GM18909 (cell line): ENCODE results near the gene C9orf153.
"Not testable (repeated sequence)": the region's sequence is repeated elsewhere in the genome, so short reads cannot be mapped to it uniquely, and the experiment has no call there.

Experiments used
- ATAC-seq: cut with Tn5 transposase; IDR thresholded peaks from one replicate; pipeline ENCODE4 v1.9.1; 2021; ENCODE audit warnings: mild to moderate bottlenecking; ENCODE audit not compliant: unreplicated experiment, poor library complexity

The C9orf153 gene

DNA sequence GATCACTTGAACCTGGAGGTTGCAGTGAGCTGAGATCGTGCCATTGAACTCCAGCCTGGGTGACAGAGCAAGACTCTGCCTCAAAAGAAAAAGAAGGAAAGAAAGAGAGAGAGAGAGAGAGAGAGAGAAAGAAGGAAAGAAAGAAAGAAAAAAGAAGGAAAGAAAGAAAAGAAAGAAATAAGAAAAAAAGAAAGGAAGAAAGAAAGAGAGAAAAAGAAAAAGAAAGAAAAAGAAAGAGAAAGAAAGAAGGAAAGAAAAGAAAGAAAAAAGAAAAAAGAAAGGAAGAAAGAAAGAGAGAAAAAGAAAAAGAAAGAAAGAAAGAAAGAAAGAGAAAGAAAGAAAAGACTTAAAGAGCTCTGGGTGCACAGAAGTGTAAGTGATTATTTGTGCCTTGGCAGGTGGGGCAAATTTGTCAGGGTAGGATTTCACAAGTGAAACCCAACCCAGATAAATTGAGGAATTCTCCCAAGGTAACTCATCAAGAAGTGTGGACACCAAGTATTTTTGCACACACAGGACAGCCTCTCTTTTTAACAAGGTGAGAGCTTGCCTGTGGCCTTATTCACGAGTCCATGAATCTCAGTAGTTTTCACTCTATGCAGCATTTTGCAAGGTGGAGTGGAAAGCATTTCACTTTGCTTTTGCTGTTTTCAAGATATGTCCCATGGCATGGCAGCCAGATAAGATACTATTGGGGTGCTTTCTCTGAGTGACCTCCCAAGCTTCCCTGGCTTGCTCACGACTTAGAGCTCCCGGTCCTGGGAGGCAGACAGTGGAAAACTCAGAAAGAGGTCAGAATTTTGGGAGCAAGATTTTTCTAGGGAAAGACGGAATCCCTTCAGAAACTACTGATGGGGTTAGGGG, 57.8 kb downstream of the C9orf153 start:
- no peak for ATAC-seq

DNA sequence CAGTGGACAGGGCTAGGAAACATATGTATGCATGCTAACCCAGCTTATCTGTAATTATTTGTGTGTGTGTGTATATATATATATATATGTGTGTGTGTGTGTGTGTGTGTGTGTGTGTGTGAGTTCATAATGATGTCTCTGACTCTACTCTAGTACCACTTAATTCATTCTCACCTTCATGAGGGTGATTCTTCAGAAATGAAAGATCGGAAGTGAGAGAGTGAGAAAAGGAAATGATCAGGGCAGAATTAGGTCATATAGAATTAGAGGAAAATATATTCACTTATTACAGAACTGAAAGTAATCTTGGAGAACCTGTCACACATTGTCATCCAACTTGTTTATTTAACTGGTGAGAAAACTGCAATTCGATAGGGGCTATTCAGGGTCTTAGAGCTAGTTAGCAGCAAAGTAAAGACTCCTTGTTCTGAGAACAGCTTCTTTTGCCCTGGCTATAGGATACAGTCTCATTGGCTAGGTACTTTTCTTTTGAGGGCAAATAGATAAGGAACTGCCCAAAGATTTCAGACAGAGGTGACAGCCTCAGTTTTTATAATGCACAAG, 58.8 kb downstream of the C9orf153 start:
- no peak for ATAC-seq

DNA sequence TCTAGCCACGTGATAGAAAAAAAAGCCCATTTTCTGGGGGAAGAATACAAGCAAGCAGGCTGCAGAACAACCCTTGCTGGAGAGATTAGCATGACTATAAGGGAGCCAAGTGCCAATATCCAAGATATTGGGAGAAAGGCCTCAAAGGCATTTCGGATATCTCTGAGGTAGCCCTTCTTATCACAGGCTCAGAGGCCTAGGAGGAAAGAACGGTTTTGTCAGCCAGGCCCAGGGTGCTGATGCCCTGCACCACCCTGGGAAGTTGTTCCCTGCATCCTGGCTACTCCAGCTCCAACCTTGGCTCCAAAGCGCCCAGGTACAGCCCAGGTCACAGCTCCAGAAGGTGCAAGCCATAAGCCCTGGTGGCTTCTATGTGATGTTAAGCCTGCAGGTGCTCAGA, 66.4 kb downstream of the C9orf153 start:
- ATAC-seq, result no peak

DNA sequence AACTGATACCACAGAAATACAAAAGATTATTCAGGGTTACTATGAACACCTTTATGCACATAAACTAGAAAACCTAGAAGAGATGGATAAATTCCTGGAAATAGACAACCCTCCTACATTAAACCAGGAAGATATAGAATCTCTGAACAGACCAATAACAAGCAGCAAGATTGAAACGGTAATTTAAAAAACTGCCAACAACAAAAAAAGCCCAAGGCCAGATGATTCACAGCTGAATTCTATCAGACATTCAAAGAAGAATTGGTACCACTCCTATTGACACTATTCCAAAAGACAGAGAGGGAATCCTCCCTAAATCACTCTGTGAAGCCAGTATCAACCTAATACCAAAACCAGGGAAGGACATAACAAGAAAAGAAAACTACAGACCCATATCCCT, 68.8 kb downstream of the C9orf153 start:
- ATAC-seq, result not testable (repeated sequence)

DNA sequence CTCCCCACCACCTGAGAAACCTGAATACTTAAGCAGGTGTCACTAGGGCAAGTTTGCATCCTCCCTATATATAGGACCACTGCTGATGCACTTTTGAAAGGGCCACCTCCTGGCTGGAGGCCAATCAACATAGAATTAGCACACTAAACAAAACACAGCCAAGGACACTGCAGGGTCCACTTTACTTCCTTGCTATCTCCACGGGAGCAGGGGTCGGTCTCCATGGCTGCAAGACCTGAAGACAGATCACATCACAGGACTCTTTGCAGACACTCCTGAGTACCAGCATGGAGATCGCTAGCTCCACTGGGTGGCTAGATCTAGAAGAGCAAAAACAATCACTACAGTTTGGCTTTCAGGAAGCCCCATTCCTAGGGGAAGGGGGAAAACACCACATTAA, 72.3 kb downstream of the C9orf153 start:
- no peak for ATAC-seq

DNA sequence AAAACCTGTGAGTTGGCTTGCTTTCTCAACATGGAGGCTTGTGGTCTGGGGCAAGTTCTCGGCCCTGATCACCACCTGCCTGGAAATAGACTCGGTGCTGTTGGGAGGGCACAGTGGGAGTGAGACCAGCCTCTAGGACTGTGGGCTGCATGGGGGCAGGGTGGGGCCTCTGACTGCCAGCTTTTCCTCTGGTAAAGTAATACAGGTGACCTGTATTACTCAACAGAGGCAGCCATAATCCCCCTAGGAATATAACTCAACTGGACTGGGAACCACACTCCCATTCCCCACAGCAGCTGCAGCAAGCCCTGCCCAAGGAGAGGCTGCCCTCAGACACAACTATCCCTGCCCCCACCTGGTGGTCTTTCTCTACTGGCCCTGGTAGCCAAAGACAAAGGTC, 72.8 kb downstream of the C9orf153 start:
- no peak for ATAC-seq

DNA sequence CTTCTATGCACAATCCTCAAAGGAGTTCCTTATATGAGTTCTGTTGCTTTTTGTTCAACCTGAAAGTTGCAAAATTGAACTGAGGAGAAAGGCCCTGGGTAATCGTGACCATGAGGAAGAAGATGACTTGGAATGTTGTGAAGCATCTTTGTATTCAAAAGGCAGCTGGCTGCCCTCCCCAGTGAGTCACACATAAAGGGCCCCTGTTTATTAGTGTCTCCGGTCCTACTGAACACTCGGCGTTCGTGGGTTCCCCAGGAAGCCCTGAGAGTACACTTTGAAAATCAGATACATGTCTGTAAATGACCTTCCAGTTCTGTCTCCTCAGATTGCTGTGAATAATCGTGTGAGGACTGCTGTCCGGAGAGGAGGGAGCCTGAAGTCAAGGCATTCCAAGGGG, 73.6 kb downstream of the C9orf153 start:
- no peak for ATAC-seq

DNA sequence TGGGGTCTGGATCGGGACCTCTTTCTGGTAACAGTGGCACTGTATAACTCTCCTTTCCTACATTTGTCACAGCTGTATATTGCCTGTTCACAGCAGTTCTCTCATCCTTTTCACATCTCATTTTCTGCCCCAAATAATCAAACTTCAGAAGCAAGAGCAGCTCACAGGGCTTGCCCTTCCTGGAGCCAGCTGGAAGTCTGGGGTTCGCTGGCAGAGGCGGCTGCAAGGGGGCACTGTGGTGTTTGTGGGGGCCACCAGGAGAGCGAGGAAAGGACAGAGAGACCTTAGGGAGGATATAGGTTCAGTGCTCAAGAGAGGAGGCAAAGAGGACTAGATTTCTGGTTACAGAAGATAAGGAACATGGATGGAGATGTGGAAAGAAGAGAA, 75.3 kb downstream of the C9orf153 start:
- no peak for ATAC-seq

DNA sequence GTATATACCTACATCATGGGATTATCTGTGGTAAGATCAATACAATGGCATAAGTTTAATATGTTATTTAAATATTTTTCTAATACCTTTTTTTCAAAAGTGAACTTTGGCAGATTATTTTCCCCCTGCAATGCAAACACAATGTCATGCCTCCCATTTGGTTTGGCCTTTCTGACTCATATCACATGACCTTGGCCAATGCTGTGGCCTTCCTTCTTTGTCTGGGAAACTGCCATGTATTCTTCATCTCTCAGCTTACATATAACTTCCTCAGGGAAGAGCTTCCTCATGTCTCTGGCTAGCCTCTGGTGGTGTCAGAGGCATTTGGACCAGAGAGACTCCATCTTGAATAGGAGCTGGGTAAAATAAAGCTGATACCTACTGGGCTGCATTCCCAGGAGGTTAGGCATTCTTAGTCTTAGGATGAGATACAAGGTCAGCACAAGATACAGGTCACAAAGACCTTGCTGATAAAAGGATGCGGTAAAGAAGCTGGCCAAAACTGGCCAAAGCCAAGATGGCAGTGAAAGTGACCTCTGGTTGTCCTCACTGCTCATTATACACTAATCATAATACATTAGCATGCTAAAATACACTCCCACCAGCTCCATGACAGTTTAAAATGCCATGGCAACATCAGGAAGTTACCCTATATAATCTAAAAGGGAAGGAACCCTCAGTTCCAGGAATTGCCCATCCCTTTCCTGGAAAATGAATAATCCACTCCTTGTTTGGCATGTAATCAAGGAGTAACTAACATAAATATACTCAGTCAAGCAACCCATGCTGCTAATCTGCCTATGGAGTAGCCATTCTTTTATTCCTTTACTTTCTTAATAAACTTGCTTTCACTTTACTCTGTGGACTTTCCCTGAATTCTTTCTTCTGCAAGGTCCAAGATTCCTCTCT, 76.0 kb downstream of the C9orf153 start:
- no peak for ATAC-seq

DNA sequence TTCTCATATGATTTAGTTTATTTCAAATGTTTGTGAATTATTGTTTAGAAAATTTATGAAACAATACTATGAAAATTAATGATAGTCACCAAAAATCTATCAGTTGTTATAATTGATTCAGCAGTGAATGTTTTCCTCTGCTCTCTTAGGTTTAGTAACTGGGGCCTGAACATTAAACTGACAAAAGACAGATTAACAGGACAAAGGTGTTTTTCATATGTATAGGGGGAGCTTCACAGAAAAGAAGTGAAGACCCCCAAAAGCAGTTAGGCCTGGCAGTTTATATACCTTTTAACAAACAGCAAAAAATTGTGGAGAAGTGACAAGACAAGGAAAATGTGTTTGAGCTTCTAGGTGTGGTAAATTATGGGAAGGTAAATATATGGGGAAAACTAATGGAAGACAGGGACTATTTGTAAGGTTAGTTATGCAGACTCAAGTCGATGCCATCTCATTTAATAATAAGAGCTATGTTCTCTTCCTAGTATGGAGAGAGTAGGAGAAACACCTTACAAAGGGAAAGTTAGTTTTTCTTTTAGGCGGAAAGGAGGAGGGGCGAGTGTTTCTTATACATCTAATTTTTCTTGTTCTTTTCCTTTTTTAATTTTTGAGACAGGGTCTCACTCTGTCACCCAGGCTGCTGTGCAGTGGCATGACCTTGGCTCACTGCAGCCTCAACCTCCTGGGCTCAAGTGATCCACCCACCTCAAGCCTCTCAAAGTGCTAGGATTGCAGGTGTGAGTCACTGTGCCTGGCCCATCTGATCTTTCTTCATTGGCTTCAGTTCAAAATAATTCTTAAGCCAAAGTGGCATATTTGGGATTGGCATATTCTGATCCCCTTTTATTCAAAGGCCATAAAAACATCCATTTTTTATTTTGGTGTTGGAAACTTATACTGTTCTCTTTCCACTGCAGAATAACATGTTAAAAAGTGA, 77.8 kb downstream of the C9orf153 start:
- ATAC-seq, result no peak

DNA sequence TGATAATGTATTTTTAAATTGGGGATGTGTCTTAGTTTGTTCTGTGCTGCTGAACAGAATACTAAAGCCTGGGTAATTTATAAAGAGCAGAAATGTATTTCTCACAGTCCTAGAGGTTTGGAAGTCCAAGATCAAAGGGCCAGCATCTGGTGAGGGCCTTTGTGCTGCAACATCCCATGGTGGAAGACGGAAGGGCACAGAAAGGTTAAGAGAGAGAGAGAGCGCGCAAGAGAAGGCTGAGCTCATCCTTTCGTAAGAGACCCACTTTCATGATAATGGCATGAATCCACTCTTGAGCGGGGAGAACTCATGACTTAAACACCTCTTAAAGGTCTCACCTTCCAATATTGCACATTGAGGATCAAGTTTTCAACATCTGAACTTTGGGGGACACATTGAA, 81.0 kb downstream of the C9orf153 start:
- no peak for ATAC-seq

DNA sequence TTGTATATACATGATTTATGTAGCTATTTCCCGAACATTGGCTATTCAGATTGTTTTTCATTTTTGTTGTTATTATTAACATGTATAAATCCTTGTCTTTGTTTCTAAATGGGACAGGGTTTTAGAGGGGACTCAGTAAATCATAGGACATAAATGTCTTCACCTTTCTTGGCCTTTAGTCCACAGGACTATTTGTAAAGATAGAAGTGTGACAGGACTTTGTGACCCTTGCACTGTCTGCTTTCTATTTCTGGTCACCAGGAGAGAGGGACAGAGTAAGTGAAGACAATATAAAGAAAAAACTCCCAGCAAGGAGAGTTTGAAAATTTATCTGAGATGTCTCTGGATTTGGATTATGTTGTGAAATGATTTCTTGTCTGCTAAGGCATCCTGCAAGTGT, 81.5 kb downstream of the C9orf153 start:
- ATAC-seq, result no peak

DNA sequence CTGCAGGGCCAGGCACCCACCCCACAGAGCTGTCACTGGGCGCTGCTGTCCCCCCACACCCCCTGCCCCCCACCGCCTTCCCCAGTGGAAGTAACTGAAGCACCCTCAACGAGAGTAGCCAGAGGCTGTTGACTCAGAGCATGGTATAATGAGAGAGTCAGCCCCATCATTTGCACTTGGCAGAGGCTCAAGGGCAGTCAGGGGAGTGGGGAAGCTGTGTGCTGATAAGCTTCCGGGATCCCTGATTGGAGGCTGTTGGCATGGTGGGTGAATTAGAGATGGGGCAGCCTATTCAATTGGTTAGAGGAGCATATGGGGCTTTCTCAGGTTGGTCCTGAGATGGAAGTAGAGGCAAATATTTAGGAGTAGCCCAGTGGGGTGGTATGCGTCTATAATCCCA, 83.0 kb downstream of the C9orf153 start:
- no peak for ATAC-seq

DNA sequence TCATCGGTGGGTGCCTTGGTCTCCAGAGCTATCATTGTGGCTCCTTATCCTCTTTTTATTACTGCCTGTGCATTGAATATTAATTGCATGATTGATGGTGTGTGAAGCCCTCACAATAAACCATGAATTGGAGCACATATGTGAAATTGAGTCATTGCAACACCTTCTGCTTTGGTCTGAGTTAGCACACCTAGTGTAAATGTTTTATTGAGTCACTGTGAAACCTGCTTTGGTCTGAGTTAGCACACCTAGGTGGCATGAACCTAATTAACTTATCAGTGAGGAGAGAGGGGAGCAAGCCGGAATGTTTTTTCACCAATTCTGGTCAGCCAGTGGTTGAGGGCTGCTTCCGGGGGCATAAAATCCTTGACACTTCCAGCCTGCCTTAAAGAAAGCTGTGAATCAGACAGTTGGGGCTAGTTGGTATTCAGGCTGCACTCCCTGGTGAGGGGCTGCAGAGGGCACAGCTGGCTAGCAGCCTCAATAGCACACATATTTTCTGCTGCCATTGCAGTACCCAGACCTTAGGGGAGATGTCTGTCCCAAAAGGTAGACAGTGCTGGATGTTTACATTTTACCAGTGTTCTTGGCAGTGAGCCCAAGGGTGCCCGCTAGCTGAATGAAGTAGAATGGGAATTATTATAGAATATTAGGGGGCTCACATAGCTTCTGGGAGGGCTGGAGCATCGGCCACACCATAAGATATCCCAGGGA, 83.6 kb downstream of the C9orf153 start:
- ATAC-seq, result no peak

DNA sequence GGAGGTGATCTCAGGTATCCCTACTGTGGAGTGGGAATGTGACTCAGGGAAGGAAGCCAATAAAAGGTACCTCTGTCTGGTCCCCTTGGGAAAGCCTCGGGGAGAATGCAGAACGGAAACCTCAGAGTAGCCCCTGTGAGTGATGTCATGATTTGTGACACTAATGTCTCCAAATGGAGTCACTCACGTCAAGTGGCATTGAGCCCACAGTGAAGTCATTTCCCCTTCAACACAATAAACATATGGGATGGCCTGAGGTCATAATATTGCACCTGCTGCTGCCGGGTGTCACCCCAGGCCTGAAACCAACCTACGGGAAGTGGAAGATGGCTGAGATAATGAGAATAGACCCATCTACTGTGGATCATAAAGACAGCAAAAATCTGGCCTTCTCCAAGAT, 84.2 kb downstream of the C9orf153 start:
- no peak for ATAC-seq
